HepG2 (cell line): Measurements from ENCODE around the gene ACTRT2. TPM values are rescaled to one million over a fixed set of nuclear protein-coding genes. Genes with fewer than 3 reads are reported as not detected.

ENCODE experiments used
- ATAC-seq: fragments of 200-7000 bp; cut with Tn5 transposase; 3 replicates; pipeline ENCODE4 v1.9.1; 2020; ENCODE audit warnings: mild to moderate bottlenecking, moderate library complexity
- BruUV-seq: library from RNA; stranded (reverse); fragments of 400-500 nt; replicated peaks from 2 replicates; lab custom pipeline; 2021; lab: Mats Ljungman, UMichigan
- CTCF ChIA-PET: fragments of 300-600 bp; formaldehyde crosslinking; extraction: SDS; loops from one replicate; lab custom pipeline; 2021; ENCODE audit warnings: low total read pairs, inconsistent platforms, low intra/inter-chr PET ratio; lab: Yijun Ruan, JAX
- POLR2A ChIA-PET: fragments of 350-600 bp; sonication (Branson Sonifier 250); formaldehyde crosslinking; loops from one replicate; lab custom pipeline; 2020; ENCODE audit warnings: antibody characterized with exemption, inconsistent platforms; lab: Yijun Ruan, JAX
- DNase-seq: peaks from one replicate; pipeline ENCODE4 v3.0.0-alpha.2; 2015; ENCODE audit warnings: low spot score
- FAIRE-seq: peaks from 3 replicates; lab custom pipeline; 2011; peaks lifted over from hg19 to GRCh38; lab: Jason Lieb, UNC
- H2AFZ ChIP-seq: one replicate; pipeline ENCODE4 v1.6.1; 2011; ENCODE audit warnings: low read length, inconsistent platforms
- H3K27ac ChIP-seq: fragments of 300-600 bp; 3 replicates; pipeline ENCODE4 v1.8.0; 2011; ENCODE audit warnings: mixed run types, mild to moderate bottlenecking, mixed read lengths, low read length, inconsistent platforms; ENCODE audit not compliant: insufficient read depth; ENCODE audit errors: extremely low read length
- H3K27me3 ChIP-seq, 2 experiments: fragments of 200-600 bp in 1 of 2; 2 replicates in 1 of 2; 3 replicates in 1 of 2; pipeline versions ENCODE4 v1.6.0 to v1.8.0; 2011; ENCODE audit warnings: low read length in 2 of 2, mild to moderate bottlenecking in 2 of 2, moderate library complexity in 2 of 2, inconsistent platforms in 1 of 2; ENCODE audit not compliant: insufficient read depth in 2 of 2, control insufficient read depth in 1 of 2
- H3K36me3 ChIP-seq, 2 experiments: fragments of 200-600 bp in 1 of 2; replicated peaks in 1 of 2; 2 replicates in 1 of 2; 3 replicates in 1 of 2; pipeline versions ENCODE4 v1.5.1 to v1.8.0; 2011; ENCODE audit warnings: low read length in 2 of 2, inconsistent platforms in 1 of 2; ENCODE audit not compliant: insufficient read depth in 2 of 2, control insufficient read depth in 1 of 2
- H3K4me1 ChIP-seq: 2 replicates; pipeline ENCODE4 v1.5.1; 2012; ENCODE audit warnings: low read length, inconsistent platforms; ENCODE audit not compliant: insufficient read depth
- H3K4me2 ChIP-seq: 2 replicates; pipeline ENCODE4 v1.6.0; 2011; ENCODE audit warnings: low read depth, low read length, inconsistent platforms
- H3K4me3 ChIP-seq, 3 experiments: fragments of 200-600 bp in 1 of 3; sonication (generic), shearing (Covaris generic) in 1 of 3; replicated peaks in 1 of 3; 2 replicates each; pipeline ENCODE4 v1.5.1; 2011 to 2016; ENCODE audit warnings: low read length in 3 of 3, inconsistent platforms in 2 of 3, low read depth in 2 of 3, mild to moderate bottlenecking in 2 of 3, control low read depth in 1 of 3, mixed read lengths in 1 of 3; ENCODE audit not compliant: insufficient read depth in 1 of 3
- H3K79me2 ChIP-seq: one replicate; pipeline ENCODE4 v1.6.1; 2011; ENCODE audit warnings: low read length, inconsistent platforms; ENCODE audit not compliant: insufficient read depth
- H3K9ac ChIP-seq: 2 replicates; pipeline ENCODE4 v1.6.0; 2011; ENCODE audit warnings: mild to moderate bottlenecking, low read depth, low read length, inconsistent platforms; ENCODE audit not compliant: insufficient read depth
- H3K9me3 ChIP-seq: 2 replicates; pipeline ENCODE4 v1.5.1; 2012; ENCODE audit warnings: mild to moderate bottlenecking, low read length
- H4K20me1 ChIP-seq: 2 replicates; pipeline ENCODE4 v1.6.0; 2011; ENCODE audit warnings: inconsistent platforms, mild to moderate bottlenecking, low read length, moderate library complexity; ENCODE audit not compliant: insufficient read depth
- ATF7 ChIP-seq, 2 experiments: fragments of 450-650 bp in 1 of 2; sonication (generic) in 1 of 2; formaldehyde crosslinking in 1 of 2; IDR thresholded peaks; 2 replicates each; pipeline versions ENCODE4 v1.4.0 to v1.6.1; 2016 to 2020; ENCODE audit warnings: antibody characterized with exemption in 1 of 2, mild to moderate bottlenecking in 1 of 2, missing genetic modification reagents in 1 of 2
- ELF1 ChIP-seq: sonication (generic); formaldehyde crosslinking; IDR thresholded peaks from 2 replicates; pipeline ENCODE4 v1.4.0; 2020; ENCODE audit warnings: missing genetic modification reagents
- MTA3 ChIP-seq: sonication (generic); formaldehyde crosslinking; IDR thresholded peaks from 2 replicates; pipeline ENCODE4 v1.4.0; 2020; ENCODE audit warnings: missing genetic modification reagents
- SMARCC2 ChIP-seq: fragments of 450-650 bp; IDR thresholded peaks from 2 replicates; pipeline ENCODE4 v1.6.1; 2017; ENCODE audit warnings: antibody characterized with exemption, mild to moderate bottlenecking
- SOX13 ChIP-seq, 3 experiments: fragments of 450-650 bp in 1 of 3; sonication (generic) in 1 of 3; formaldehyde crosslinking in 1 of 3; IDR thresholded peaks in 2 of 3; conservative IDR thresholded peaks in 1 of 3; 2 replicates each; pipeline versions ENCODE4 v1.5.0 to v1.6.1; 2016 to 2020; ENCODE audit warnings: antibody characterized with exemption in 1 of 3, mild to moderate bottlenecking in 1 of 3, missing compliant biosample characterization in 1 of 3, missing genetic modification reagents in 1 of 3, moderate library complexity in 1 of 3
- TBL1XR1 ChIP-seq: fragments of 150-350 bp; IDR thresholded peaks from 2 replicates; pipeline ENCODE4 v1.6.1; 2014; ENCODE audit warnings: borderline replicate concordance, low read length; ENCODE audit not compliant: partially characterized antibody
- TEAD2 ChIP-seq: sonication (generic); formaldehyde crosslinking; IDR thresholded peaks from 2 replicates; pipeline ENCODE4 v1.9.0; 2021; ENCODE audit warnings: missing genetic modification reagents
- TP53 ChIP-seq: sonication (generic); formaldehyde crosslinking; conservative IDR thresholded peaks from 2 replicates; pipeline ENCODE4 v1.4.0; 2020; ENCODE audit warnings: missing genetic modification reagents
- ZBTB21 ChIP-seq: sonication (generic); formaldehyde crosslinking; IDR thresholded peaks from 2 replicates; pipeline ENCODE4 v1.4.0; 2020; ENCODE audit warnings: missing genetic modification reagents
- ZBTB7B ChIP-seq: sonication (generic); formaldehyde crosslinking; IDR thresholded peaks from 2 replicates; pipeline ENCODE4 v1.4.0; 2020; ENCODE audit warnings: missing genetic modification reagents
- ZNF251 ChIP-seq: sonication (generic); formaldehyde crosslinking; IDR thresholded peaks from 2 replicates; pipeline ENCODE4 v1.9.0; 2021; ENCODE audit warnings: mild to moderate bottlenecking, missing genetic modification reagents
- ZNF260 ChIP-seq: sonication (generic); formaldehyde crosslinking; IDR thresholded peaks from 2 replicates; pipeline ENCODE4 v1.4.0; 2020; ENCODE audit warnings: missing genetic modification reagents, low read depth, mild to moderate bottlenecking, borderline replicate concordance
- ZNF503 ChIP-seq: sonication (generic); formaldehyde crosslinking; IDR thresholded peaks from 2 replicates; pipeline ENCODE4 v1.4.0; 2020; ENCODE audit warnings: missing genetic modification reagents
- ZNF558 ChIP-seq: sonication (generic); formaldehyde crosslinking; IDR thresholded peaks from 2 replicates; pipeline ENCODE4 v1.9.0; 2022; ENCODE audit warnings: mild to moderate bottlenecking, missing genetic modification reagents, borderline replicate concordance
- WGBS: methylation state at CpG from one replicate; pipeline ENCODE4 v1.1.6; 2017; ENCODE audit warnings: low lambda C conversion rate; 5-methylcytosine and 5-hydroxymethylcytosine counted together
- in situ Hi-C: cut with HindIII; loops from 2 replicates; pipeline ENCODE4 v1.10.0; 2017; ENCODE audit warnings: low pct_unique_long_range_greater_than_20kb; ENCODE audit not compliant: extremely low pct_ligation_motif_present
- intact Hi-C: fragments of 100-400 bp; cut with micrococcal nuclease; formaldehyde crosslinking; loops from one replicate; pipeline ENCODE4 v1.10.0; 2022; ENCODE audit not compliant: unreplicated experiment
- polyA plus RNA-seq, 8 experiments: library from polyadenylated mRNA; depleted of rRNA in 3 of 8; stranded (reverse) in 7 of 8; unstranded in 1 of 8; fragments of >200 nt; fragmentation: Illumina TruSeq in 4 of 8; extraction: Trizol in 4 of 8; gene quantifications; 2 replicates each; pipeline versions ENCODE4 v1.2.1 to v1.2.3, GENCODE V29; 2011 to 2016; ENCODE audit warnings: low read depth in 4 of 8, missing spikeins in 1 of 8, mixed read lengths in 1 of 8; ENCODE audit not compliant: insufficient read depth in 1 of 8
- total RNA-seq, 5 experiments: library from RNA; depleted of rRNA; stranded (reverse); fragments of >200 nt; fragmentation: Illumina TruSeq; extraction: Trizol; gene quantifications; 2 replicates each; pipeline ENCODE4 v1.2.3, GENCODE V29; 2016; ENCODE audit warnings: low read depth in 1 of 5
- TF ChIP-seq, protein P1 (sequence below): sonication (generic); formaldehyde crosslinking; IDR thresholded peaks from 2 replicates; pipeline ENCODE4 v1.5.1; 2020; ENCODE audit warnings: mild to moderate bottlenecking, missing genetic modification reagents, moderate library complexity
- TF ChIP-seq, protein P2 (sequence below): sonication (generic); formaldehyde crosslinking; IDR thresholded peaks from 2 replicates; pipeline ENCODE4 v1.4.0; 2020; ENCODE audit warnings: missing genetic modification reagents

The ACTRT2 gene
- total and polyA plus RNA-seq, 2 of the 13 experiments (the other 11 are each of a cell fraction or from before 2014, with no cell fraction given) = not detected

DNA sequence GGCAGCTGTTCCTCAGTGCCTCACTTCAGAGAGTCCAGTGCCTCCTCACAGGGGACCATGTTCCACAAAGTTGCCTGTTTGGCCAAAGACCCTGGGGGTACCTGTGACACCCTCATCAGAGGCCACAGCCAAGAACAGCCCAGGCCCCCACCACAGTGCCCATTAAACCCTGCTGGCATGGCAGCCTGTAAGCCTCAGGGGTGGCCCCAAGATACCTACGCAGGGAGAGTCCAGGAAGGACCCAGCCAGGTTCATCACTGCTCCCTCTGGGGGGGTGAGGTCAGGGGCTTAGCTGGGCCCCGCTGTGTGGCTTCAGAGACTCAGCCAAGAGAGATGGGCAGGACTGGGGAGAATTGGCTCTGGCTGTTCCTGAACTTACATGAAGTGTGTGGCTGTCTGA lies 28.6 kb downstream of the ACTRT2 start:
- Histone ChIP-seq H2AFZ (no peak overlapping the region), H3K79me2 (no peaks in the 10 kb centered on the region), H3K36me3 (no peaks in the 10 kb centered on the region), H3K4me3 (no peak overlapping the region), H3K4me2 (no peak overlapping the region), H3K9me3 (no peaks in the 10 kb centered on the region), H4K20me1 (no peaks in the 10 kb centered on the region), H3K4me1 (no peaks in the 10 kb centered on the region), H3K9ac (no peak overlapping the region), H3K27ac (no peak overlapping the region), H3K27me3 (peaks cover 0 to 12% of the 10 kb centered on the region in 2 experiments; a peak in 3 of 5 replicates)
- TF ChIP-seq TEAD2 (CRISPR knock-in tag) (no peak), ZNF558 (CRISPR knock-in tag) (no peak), TBL1XR1 (no peak), ELF1 (CRISPR knock-in tag) (no peak), ZBTB21 (CRISPR knock-in tag) (no peak), SOX13 (IDR thresholded peaks at IDR 0.05) (no peak), SOX13 (CRISPR knock-in tag; conservative IDR thresholded peaks at IDR 0.05 in 1 of 2, IDR thresholded peaks at IDR 0.05 in 1 of 2) (no peak), ZNF260 (no peak), SMARCC2 (no peak), MTA3 (CRISPR knock-in tag) (no peak), ZNF503 (no peak), ZNF251 (no peak), ZBTB7B (CRISPR knock-in tag) (no peak), TP53 (no peak), ATF7 (IDR thresholded peaks at IDR 0.05) (no peak), ATF7 (CRISPR knock-in tag; IDR thresholded peaks at IDR 0.05) (no peak)
- TF ChIP-seq, protein P1, sequence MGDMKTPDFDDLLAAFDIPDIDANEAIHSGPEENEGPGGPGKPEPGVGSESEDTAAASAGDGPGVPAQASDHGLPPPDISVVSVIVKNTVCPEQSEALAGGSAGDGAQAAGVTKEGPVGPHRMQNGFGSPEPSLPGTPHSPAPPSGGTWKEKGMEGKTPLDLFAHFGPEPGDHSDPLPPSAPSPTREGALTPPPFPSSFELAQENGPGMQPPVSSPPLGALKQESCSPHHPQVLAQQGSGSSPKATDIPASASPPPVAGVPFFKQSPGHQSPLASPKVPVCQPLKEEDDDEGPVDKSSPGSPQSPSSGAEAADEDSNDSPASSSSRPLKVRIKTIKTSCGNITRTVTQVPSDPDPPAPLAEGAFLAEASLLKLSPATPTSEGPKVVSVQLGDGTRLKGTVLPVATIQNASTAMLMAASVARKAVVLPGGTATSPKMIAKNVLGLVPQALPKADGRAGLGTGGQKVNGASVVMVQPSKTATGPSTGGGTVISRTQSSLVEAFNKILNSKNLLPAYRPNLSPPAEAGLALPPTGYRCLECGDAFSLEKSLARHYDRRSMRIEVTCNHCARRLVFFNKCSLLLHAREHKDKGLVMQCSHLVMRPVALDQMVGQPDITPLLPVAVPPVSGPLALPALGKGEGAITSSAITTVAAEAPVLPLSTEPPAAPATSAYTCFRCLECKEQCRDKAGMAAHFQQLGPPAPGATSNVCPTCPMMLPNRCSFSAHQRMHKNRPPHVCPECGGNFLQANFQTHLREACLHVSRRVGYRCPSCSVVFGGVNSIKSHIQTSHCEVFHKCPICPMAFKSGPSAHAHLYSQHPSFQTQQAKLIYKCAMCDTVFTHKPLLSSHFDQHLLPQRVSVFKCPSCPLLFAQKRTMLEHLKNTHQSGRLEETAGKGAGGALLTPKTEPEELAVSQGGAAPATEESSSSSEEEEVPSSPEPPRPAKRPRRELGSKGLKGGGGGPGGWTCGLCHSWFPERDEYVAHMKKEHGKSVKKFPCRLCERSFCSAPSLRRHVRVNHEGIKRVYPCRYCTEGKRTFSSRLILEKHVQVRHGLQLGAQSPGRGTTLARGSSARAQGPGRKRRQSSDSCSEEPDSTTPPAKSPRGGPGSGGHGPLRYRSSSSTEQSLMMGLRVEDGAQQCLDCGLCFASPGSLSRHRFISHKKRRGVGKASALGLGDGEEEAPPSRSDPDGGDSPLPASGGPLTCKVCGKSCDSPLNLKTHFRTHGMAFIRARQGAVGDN = no peak
- TF ChIP-seq, protein P2, sequence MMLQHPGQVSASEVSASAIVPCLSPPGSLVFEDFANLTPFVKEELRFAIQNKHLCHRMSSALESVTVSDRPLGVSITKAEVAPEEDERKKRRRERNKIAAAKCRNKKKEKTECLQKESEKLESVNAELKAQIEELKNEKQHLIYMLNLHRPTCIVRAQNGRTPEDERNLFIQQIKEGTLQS (CRISPR knock-in tag) = no peak
- FAIRE-seq (no peak), ATAC-seq (no peak), DNase-seq (no peak)
- 21% methylated on average over 2 of the region's 2 CpGs for WGBS
- ChIA-PET CTCF (no interaction called here), POLR2A (no interaction called here)
- intact Hi-C loops (no loop called here), in situ Hi-C loops (loop anchor here (25.0 kb wide), 1 partner anchor 237 kb away; no protein-coding TSS in a partner anchor)
- no TSS peak for BruUV-seq
